ENCODE data around the gene KRT34. TPM values are rescaled to one million over a fixed set of nuclear protein-coding genes. Genes with fewer than 3 reads are reported as not detected.
"Not testable (repeated sequence)": the region's sequence is repeated elsewhere in the genome, so short reads cannot be mapped to it uniquely, and the experiment has no call there.

KRT34 gene
- total RNA-seq, 1 donor from 2014 or later, result not detected

GRCh38 chr17:41424111-41424635 is 42.1 kb upstream of the KRT34 start, which contains the start of gene KRT37:
Gene KRT37, minus strand, starts transcription at chr17:41424585. Its CDS starts 62 bp downstream, at chr17:41424523.
- TF ChIP-seq EZH2phosphoT487 (IDR thresholded peaks at IDR 0.05), result no peak
- TF ChIP-seq EZH2 (IDR thresholded peaks at IDR 0.05), result no peak
- TF ChIP-seq CTCF (IDR thresholded peaks at IDR 0.05), result no peak
- no peaks in the 10 kb centered on the region for H3K9me3 Mint-ChIP-seq
- H3K4me3 Mint-ChIP-seq, result no peak within 1 kb of the TSS
- DNase-seq (ENCODE audit: low spot score), result no peak
- H3K4me1 Mint-ChIP-seq, result peaks cover 8% of the 10 kb centered on the region
- H3F3A ChIP-seq (ENCODE audit: low read depth), result no peaks in the 10 kb centered on the region
- no peaks in the 10 kb centered on the region for H3K36me3 ChIP-seq
- no peaks in the 10 kb centered on the region for H3K9me3 ChIP-seq (ENCODE audit: low read depth)
- H2AFZ ChIP-seq (replicated peaks), result no peak within 1 kb of the TSS
- H3K27ac Mint-ChIP-seq, result no peak within 1 kb of the TSS
- H3K36me3 Mint-ChIP-seq, result no peaks in the 10 kb centered on the region
- no peaks in the 10 kb centered on the region for H3K79me2 ChIP-seq (ENCODE audit: low read depth)
- no peaks in the 10 kb centered on the region for H3K27me3 ChIP-seq
- no peak within 1 kb of the TSS for H3K4me2 ChIP-seq
- peaks cover 4% of the 10 kb centered on the region for H3K27me3 Mint-ChIP-seq (ENCODE audit: insufficient read depth, low read depth)
- no peaks in the 10 kb centered on the region for H4K20me1 ChIP-seq (ENCODE audit: low read depth)
- H3K9ac ChIP-seq, result no peak within 1 kb of the TSS
- H3K27ac ChIP-seq, result no peak within 1 kb of the TSS
- no peak within 1 kb of the TSS for H3K4me3 ChIP-seq
- H3K4me1 ChIP-seq, result peaks cover 4% of the 10 kb centered on the region

GRCh38 chr17:41422586-41422985 is 40.5 kb upstream of the KRT34 start:
- H3K27me3 ChIP-seq; H3K4me1 Mint-ChIP-seq; H3K9ac ChIP-seq; H3K36me3 ChIP-seq; H3K27ac ChIP-seq; H3K9me3 Mint-ChIP-seq; H3K4me1 ChIP-seq; H3K27me3 Mint-ChIP-seq (ENCODE audit: insufficient read depth, low read depth); H3K4me3 Mint-ChIP-seq; H3K79me2 ChIP-seq (ENCODE audit: low read depth); H3K36me3 Mint-ChIP-seq; H3K9me3 ChIP-seq (ENCODE audit: low read depth); H4K20me1 ChIP-seq (ENCODE audit: low read depth); H3K4me3 ChIP-seq; H3F3A ChIP-seq (ENCODE audit: low read depth); H3K27ac Mint-ChIP-seq; H2AFZ ChIP-seq (replicated peaks); H3K4me2 ChIP-seq; DNase-seq (ENCODE audit: low spot score): not testable (repeated sequence)

- H3F3A ChIP-seq (ENCODE audit: low read depth), result no peaks in the 10 kb centered on the region
- no peak overlapping the region for H3K9ac ChIP-seq
- H3K9me3 ChIP-seq (ENCODE audit: low read depth), result no peaks in the 10 kb centered on the region
- H4K20me1 ChIP-seq (ENCODE audit: low read depth), result no peaks in the 10 kb centered on the region
- H3K79me2 ChIP-seq (ENCODE audit: low read depth), result no peaks in the 10 kb centered on the region
- H2AFZ ChIP-seq (replicated peaks), result no peak overlapping the region
- H3K27me3 ChIP-seq, result no peaks in the 10 kb centered on the region
- no peak overlapping the region for H3K27ac ChIP-seq
- Mint-ChIP-seq H3K27ac (no peak overlapping the region), H3K4me1 (no peaks in the 10 kb centered on the region), H3K9me3 (no peaks in the 10 kb centered on the region), H3K36me3 (no peaks in the 10 kb centered on the region), H3K27me3 (ENCODE audit: insufficient read depth, low read depth) (peaks cover 4% of the 10 kb centered on the region), H3K4me3 (no peak overlapping the region)
- no peaks in the 10 kb centered on the region for H3K4me1 ChIP-seq
- TF ChIP-seq EZH2phosphoT487 (IDR thresholded peaks at IDR 0.05) (no peak), CTCF (IDR thresholded peaks at IDR 0.05) (no peak), EZH2 (IDR thresholded peaks at IDR 0.05) (no peak)
- no peaks in the 10 kb centered on the region for H3K36me3 ChIP-seq
- H3K4me3 ChIP-seq, result no peak overlapping the region
- no peak for DNase-seq (ENCODE audit: low spot score)
- no peak overlapping the region for H3K4me2 ChIP-seq
Observed at GRCh38 chr17:41421617-41422016, 39.5 kb upstream of the KRT34 start.

- no peaks in the 10 kb centered on the region for H3K36me3 Mint-ChIP-seq
- no peak overlapping the region for H3K27ac ChIP-seq
- peaks cover 4% of the 10 kb centered on the region for H3K27me3 Mint-ChIP-seq (ENCODE audit: insufficient read depth, low read depth)
- TF ChIP-seq CTCF (IDR thresholded peaks at IDR 0.05) (no peak), EZH2phosphoT487 (IDR thresholded peaks at IDR 0.05) (no peak), EZH2 (IDR thresholded peaks at IDR 0.05) (no peak)
- H3K9ac ChIP-seq, result no peak overlapping the region
- H2AFZ ChIP-seq (replicated peaks), result no peak overlapping the region
- H3F3A ChIP-seq (ENCODE audit: low read depth), result no peaks in the 10 kb centered on the region
- H3K4me3 ChIP-seq, result no peak overlapping the region
- H3K4me3 Mint-ChIP-seq, result no peak overlapping the region
- H3K27ac Mint-ChIP-seq, result no peak overlapping the region
- no peaks in the 10 kb centered on the region for H3K9me3 Mint-ChIP-seq
- no peaks in the 10 kb centered on the region for H3K4me1 ChIP-seq
- DNase-seq (ENCODE audit: low spot score), result no peak
- no peaks in the 10 kb centered on the region for H3K79me2 ChIP-seq (ENCODE audit: low read depth)
- H3K4me2 ChIP-seq, result no peak overlapping the region
- no peaks in the 10 kb centered on the region for H3K36me3 ChIP-seq
- H3K9me3 ChIP-seq (ENCODE audit: low read depth), result no peaks in the 10 kb centered on the region
- no peaks in the 10 kb centered on the region for H3K27me3 ChIP-seq
- no peaks in the 10 kb centered on the region for H4K20me1 ChIP-seq (ENCODE audit: low read depth)
- H3K4me1 Mint-ChIP-seq, result no peaks in the 10 kb centered on the region
Observed at GRCh38 chr17:41421116-41421515, 39.0 kb upstream of the KRT34 start.

Measured in neural progenitor cell (in vitro differentiated cells).